ENCODE results near the gene HPCAL1.

HPCAL1 gene

DNA sequence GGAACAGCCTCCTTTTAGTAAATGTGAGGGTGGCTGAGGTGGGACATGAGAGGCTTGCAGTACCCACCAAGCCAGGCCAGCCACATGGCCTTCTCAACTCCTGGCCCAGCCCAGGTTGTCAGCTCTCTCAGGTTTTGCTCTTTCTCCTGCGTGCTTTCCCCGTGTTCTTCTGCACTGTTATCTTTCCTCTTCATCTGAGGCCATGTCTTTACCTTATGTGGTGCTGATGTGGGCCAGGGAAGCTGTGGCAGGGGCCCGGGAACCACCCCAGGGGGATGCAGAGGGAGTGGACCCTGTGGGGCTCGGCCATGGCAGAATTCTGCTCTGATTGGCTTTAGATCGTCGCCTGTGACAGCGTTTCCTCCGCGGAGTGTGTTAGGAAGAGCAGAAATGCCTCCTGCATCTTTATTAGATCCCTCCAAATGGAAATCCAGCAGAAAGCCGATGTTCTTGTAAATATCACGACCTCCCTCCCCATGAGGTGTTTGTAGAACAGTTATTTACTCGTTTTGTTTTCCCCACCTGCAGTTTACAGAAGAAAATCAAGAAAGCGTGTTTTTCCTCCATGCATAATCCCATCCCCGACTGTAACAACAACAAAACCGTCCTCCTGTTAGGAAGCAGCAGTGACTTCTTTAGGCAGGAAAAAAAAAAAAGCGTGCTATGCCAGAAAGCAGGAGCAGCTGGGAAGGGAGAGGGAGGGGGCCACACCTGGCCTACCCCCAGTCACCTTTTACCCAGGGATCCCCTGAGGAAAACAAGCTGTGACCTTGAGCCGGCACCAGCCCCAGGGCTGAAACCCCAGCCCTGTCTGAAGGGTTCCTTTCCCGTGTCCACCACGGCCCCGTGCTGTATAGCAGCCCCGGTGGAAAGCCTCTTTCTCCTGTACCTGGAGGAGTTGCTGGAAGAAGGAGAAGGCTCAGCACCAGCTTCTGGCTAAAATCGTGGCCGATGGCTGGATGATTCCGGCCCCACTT lies 54.8 kb downstream of the HPCAL1 start:
- no peak for DNase-seq

DNA sequence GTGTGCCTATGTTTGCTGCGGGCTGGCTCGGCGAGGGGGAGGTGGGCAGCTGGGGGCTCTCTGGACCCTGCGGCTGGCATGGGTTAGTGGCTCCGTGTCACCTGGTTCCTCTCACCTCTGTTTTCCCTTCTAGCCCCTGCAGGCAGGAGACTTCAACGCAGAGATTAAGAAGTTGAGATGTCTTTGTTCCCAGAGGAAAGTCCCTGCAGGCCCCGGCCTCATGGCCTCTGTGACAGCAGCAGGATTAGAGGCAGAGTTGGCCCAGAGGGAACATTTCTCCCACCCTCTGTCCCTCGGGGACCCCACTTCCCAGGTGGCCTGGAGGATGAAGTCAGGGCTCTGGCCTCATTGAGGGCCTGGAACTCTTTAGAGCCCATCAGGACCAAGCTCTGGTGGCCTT lies 56.5 kb downstream of the HPCAL1 start:
- DNase-seq: no peak

DNA sequence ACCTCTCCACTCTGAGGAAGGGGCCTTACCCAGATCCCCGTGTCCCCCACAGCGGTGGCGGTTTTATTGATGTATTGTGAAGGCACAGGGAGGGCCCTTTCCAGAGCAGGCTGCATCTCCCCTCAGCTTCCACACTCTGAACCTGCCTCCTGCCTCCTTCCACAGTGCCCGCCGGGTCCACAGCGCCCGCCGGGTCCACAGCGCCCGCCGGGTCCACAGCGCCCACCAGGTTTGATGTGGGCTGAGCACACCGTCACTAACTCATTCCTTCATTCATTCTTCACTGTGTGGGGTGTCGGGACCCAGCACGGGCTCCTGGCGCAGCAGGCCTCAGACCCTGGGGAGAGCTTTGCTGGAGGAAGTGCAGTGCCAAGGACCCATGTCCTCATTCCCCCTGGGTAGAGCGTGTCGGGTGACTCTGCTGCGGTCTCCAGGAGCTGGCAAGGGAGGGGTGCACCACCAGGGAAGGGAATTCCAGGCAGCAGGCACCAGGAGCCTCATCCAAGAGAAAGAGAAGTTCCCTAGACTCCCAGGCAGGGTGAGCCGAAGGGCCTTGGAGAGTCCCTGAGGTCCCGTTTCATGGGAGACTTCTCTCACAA lies 57.1 kb downstream of the HPCAL1 start:
- no peak for DNase-seq

DNA sequence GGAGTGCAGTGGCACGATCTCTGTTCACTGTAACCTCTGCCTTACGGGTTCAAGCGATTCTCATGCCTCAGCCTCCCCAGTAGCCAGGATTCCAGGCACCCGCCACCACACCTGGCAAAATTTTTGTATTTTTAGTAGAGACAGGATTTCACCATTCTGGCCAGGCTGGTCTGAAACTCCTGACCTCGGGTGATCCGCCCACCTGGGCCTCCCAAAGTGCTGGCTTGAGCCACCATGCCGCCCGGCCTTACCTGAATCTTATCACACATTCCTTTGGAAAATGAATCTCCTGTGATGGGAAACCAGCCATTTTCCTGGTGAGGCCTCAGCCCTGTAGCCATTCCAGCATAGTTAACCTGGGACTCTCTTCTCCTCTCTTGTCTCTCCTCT lies 57.8 kb downstream of the HPCAL1 start:
- DNase-seq: no peak

DNA sequence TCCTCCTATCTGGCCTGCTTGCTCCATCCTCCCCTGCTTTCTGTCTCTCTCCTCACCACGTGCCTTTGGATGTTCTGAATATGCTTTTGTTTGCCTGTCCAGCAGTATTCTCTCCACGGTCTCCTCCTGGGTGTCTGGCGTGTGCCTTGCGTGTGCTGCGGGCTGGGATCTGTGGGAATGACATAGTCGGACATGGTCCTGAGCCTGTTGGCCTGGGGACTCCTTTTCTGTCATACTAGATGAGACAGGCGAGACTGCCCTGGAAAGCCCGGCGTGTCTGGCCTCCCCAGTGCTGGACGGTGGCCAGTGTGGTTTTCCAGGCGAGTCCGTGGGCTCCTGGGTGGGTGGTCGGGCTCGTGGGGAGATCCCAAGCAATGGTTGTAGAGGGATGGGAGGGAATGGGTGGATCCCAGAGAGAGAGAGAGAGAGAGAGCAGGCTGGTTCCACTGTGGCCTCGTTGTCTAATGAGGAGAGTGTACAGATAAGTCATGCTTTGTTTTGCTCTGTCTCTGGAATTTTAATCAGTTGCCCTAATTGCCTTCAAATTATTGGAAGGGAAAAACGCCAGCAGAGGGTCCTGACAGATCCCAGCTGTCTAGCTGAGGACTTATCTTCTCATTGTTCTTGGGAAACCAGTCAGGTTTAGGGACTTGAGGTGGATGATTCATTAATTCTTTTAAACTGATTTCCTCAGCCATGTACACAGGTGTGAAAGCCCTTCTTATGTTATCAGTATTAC lies 58.3 kb downstream of the HPCAL1 start:
- DNase-seq: no peak

DNA sequence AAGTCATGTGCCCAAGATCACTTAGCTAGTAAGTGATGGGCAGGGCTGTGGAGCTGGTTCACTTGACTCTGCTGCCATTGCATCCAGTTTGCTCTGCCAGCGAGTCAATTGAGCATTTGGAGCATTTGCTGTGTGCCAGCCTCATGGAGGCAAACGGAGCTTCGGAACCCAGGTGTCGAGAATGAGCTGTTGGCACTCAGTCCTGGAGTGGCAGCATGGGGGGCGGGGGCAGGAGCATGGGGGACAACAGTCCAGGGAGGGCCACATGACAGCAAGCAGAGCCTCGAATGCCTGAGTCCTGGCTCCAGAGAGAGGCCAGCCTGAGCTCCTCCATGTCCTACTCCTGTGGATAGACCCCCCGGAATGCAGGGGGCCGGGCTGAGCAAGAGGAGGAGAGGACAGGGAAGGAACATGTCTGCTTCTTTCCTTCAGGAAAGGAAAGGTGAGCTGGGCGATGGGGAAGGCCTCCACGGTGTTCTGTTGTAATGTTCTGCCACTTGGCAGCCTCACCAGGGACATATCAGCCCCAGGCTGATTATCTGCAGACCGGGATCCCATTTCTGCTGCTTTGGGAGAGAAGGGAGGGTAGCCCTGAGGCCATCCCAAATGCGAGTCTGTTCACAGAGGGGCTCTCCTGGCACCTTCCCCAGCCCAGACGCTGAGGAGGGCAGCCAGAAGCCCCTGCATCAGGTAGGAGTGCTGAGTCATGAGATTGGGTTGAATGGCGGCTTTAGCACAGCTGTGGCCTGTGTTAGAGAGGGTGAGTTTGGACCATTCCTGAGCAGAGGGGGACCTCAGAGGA lies 59.6 kb downstream of the HPCAL1 start:
- no peak for DNase-seq

DNA sequence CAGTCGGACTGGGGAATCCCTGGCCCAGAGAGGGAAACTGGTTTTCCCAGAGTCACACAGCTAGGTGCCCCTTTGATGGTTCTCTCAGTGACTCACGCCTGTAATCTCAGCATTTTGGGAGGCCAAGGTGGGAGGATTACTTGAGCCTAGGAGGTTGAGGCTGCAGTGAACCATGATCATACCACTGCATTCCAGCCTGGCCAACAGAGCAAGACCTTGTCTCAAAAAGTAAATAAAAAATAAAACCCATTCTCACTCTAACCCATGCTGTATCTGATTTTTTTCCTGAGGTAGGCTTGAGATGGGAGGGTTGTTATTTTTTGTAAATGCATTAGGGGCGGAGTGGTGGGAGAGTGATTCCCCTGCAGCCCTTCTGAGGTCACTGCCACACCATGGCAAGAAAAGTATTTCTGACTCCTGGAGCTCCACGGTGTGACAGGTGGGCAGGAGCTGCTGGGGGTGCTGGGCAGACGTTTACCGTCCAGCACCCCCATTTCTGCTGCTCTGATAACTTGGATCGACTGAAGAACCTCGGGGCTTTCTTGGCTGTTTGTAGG lies 60.3 kb downstream of the HPCAL1 start:
- DNase-seq: no peak

DNA sequence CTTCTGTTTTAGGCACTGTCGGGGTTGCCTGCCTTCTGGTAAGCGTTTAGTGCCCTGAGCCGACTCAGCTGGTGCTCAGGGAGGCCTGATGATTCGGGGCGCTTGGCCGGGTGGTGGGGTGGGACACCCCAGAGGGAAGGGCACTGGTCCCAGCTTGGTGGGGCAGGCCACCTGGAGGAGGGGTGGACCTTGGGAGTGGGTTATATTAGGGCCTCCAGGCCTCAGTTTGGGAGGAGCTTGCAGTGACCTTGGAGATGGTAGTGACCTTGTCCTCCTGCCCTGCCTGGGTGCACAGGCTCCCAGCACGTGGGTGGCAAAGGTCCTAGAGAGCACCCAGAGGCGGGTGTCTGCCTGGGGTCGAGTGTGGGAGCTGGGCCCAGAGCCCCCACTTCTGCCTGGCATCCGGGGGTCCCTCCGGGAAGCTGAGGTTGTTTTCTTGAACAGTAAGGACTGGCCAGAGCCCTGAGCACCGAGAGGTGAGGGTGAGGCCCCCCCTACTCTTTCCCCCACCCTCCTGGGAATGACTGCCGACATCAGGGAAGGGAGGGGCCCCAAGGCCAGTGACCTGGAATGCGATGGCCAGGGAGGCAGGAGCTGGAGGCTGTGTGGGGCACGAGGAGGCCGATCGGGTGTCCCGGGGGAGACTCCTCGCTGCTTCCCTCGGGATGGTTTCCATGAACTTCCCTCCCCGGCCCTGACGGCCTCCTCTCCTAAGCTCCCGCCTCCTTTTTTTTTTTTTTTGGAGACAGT lies 61.3 kb downstream of the HPCAL1 start:
- DNase-seq: no peak

DNA sequence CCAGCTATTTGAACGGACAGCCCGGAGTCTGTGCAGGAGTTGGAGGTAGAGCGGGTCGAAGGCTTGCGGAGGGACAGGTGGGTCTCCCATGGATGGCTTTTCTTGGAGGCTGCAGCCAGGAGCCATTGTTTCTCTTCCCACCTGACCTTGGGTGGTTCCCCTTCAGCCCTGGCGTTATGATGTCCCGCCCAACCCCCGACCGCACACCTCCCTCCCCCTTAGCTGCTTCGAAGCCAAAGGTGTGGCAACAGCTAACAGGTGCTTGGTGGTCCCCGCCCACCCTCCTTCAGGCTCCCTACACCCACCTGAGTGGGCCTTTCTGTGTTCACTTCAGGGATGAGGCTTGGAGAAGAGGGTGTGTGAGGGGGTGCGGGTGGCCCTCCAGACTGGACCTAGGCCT lies 62.7 kb downstream of the HPCAL1 start:
- no peak for DNase-seq

DNA sequence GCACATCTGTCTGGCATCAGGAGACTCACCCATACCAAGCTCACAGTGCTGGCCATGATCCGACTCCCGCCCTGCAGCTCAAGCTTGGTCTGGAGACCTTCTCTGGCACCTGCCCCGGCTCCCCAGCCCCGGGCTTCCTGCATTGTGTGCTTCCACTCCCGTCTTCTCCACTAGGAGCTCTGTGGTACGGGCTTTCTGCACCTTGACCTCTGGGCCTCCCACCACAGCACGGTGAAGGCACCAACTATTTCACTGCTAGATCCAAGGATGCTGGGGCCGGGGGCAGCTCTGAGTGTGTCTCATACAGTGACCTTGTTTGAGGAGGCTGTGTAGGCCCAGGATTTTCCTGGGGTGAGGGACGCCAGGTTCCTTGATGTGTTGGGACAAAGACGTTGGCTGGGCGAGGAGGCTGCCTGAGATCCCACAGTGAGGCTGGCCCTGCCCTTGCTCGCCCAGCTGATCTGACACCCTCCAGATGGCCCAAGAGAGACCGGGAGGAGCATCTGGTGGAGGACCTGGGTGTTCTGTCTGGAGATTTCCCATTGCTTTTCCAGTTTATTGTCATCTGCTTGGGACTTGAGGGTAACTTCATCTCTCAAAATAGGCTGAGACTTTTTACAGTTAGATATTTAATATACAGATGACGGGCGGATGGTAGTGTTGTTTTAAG lies 64.0 kb downstream of the HPCAL1 start:
- no peak for DNase-seq

DNA sequence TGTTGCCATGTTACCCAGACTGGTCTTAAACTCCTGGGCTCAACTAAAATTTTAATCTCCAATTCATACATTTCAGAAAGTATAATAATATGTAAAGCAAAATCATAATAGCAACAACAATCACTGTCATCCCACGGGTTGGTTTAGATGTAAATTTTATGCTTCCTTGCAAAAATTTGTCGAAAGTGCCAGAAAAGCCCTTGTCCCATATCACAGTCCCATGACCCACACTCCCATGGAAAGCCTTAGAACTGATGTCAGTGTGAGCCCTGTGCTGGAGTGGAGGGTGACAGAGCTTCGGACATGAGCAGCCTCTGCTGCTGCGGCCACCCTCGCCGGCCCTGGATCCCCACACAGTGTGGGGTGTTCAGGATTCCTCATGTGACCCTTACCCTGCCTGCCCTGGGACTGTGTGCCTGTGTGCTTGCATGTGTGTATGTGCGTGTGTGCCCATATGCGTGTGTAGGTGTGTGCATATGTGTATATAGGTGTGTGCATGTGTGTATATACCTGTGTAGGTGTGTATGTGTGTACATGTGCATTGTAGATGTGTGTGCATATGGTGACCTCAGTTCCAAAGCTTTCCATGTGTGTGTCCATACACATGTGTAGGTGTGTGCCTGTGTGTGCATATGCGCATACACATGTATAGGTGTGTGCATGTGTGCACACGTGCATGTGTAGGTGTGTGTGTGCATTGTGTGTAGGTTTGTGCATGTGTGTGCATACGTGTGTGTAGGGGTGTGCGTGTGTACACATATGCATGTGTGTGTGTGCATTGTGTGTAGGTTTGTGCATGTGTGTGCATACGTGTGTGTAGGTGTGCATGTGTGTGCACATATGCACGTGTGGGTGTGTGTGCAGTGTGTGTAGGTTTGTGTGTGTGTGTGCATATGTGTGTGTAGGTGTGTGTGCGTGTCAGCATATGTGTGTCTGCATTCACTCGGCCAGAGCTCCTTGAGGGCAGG lies 65.1 kb downstream of the HPCAL1 start:
- DNase-seq: no peak

DNA sequence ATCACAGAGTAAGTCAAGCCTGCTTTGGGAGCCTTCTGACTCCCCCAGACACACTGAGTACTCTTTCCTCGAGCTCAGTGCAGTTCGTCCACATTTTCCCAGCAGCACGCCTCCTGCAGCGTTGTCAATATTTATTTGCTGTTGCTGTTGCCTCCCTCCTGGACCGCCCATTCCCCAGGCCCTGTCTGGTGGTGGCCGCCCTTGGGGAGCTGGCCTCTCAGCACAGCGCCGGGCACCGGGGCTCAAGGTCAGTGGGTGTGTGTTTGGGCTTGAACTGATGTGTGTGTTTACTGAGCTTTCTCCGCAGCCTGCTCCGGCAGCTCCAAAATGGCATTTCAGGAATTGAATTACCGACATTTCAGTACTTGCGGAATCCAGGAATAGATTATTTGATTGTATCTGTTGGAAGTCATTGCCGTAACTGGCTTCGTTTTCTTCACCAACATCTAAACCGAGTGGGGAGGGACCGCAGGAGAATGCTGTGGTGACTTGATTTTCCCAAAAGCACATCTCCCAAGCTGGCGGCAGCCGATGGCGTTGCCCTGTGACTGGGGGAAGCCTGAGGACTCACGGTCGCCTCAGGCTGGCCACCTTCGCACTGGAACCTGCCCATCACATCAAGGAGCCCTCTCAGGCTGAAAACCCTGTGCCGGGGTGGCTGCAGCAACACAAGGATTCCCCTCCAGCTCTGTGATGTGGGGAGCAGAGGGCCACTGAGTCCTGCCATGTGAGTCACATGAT lies 66.0 kb downstream of the HPCAL1 start:
- DNase-seq: no peak

DNA sequence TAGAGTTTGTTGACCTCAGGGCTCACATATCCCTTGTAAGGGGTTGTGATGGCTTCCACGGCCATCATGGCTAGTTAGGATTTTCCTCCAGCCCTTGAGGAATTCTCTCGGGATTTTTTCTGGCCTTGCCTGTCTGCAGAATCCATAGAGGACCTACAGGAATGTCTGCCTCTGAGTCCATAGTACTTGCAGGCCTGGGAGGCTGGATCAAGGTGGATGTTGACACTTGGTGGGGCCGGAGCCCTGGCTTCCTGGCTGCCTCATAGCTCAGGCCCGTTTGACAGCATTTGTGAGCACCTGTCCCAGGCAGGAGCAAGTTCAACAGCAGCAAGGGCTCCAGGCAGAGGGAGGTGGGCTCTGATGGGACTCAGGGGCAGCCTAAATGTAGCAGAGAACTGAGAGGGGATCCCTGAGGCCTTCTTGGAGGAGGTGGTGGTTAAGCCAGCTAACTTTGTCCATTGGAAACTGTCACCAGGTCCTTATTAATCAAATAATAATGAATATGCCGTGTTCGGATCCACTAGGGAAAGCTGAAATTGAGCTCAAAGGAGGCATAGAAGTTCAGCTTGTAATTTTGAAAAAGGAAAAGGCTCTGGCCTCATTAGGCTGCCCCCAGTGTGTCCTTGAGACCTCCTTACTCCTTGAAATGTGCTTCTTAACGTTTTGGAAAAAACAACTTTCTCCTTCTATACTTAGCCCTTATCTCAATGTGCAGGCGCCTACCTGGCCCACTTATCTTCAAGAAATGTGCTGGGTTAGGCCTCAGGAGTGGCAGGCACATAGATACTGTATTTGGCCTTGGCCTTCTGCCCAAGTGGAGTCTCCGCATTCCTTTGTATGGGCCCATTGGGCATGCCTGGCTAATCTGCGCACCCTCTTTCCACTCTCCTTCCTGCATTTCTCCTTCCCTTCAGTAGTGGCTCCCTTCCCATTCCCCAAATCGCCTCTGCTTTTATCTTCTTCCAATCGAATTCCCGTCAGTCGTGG lies 66.9 kb downstream of the HPCAL1 start:
- DNase-seq: no peak

DNA sequence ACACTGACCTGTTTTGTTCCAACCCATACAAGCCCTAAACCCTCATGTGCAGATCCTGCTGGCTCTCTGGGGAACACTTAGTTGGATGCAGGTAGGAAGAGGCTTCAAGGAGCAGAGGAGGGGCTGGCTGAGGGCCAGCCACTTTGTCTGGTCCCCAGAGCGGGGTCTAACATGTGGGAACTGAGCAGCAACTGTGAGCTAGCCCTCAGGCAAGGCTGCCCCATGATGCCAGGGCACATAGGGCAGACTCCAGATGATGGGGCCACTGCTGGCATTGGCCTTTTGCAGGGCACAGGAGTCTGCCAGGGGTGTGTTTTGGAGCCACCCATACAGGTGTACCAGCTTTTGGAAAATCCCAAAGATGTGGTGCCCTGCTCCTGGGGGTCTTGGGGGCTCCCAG lies 67.7 kb downstream of the HPCAL1 start:
- DNase-seq: no peak

DNA sequence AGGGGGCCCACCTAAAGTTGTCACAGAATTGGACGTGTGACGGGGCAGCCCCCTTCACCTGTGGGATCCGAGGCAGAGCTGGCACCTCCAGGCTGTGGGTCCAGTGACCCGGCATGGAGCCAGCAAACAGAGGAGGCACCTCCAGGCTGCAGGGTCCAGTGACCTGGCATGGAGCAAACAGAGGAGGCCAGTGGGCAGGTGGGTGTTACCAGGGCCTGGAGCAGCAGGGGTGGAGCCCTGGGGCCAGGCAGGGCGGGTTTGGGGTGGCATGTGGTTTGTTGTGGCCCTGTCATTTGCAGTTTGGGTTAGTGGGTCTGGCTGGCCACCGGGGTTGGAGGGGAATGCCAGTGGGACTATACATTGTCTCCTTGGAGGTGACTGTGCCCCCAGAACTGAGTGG lies 68.2 kb downstream of the HPCAL1 start:
- no peak for DNase-seq

DNA sequence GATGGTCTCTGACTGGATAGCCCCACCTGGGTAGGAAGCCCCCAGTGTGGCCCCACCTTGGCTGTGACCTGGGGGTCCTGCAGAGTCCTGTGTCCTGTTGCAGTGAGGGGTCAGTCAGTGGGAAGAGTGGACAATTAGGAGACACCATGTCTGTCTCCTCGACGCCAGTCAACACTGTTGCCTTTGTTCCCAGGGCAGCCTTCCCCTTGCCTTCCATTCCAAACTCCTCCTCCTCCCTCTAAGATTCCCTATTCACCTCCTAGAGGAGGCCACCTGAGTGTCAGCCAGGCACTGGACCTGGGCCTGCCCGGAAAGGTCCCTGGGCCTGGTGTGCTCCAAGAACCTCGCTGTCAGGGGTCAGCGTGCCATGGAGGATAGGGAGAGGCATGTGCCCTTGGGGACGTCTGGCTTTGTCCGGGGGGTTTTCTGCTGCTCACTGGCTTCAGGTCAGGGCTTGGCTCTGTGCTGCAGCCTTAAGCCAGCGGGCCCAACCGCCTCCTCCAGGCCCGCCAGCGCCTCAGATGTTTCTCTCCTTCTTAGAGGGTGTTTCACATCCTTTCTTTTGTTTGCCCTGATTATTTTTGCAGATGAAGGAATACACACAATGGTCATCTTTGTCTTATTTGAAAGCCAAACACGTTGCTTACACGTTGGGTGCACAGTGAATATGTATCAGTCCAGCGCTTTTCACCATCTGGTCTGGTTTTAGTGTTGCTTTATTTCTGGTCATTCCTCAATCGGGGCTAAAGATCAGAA lies 68.9 kb downstream of the HPCAL1 start:
- no peak for DNase-seq

DNA sequence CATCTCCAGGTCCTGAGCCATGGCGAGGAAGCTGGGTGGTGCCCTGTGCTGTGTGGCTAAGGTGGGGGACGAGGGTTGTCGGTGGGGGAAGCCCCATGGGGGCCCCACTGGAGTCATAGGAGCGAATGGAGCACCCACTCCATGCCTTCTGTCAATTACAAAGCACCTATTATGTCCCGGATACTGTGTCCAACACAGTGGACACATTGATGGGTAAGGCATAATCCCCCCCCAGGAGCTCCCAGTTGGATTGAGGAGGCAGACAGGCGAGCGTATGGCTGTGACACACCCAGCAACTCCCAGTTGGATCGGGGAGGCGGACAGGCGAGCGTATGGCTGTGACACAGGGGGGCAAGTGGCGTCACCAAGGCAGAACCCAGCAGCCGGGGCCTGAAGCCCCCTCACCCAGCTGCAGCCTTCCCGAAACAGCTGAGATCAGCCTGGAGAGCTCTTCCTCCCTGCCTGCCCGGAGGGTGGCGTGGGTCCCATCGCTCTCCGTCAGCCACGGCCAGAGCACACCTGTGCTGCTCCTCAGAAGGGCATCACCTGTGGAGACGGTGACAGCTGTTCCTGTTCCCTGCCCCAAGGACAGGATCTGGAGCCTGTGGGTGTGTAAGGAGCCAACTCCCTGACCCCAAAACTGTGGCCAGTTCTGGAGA lies 69.6 kb downstream of the HPCAL1 start:
- no peak for DNase-seq
